ENCODE measurements around the gene GPR183. TPM values are rescaled to one million over a fixed set of nuclear protein-coding genes. Genes with fewer than 3 reads are reported as not detected.
A peak's percentile ranks its signal among the peaks of the same experiment; 100 is the strongest.

GPR183 gene
- total RNA-seq, 2 experiments from 2014 or later = 41.4 to 45.1 TPM

DNA sequence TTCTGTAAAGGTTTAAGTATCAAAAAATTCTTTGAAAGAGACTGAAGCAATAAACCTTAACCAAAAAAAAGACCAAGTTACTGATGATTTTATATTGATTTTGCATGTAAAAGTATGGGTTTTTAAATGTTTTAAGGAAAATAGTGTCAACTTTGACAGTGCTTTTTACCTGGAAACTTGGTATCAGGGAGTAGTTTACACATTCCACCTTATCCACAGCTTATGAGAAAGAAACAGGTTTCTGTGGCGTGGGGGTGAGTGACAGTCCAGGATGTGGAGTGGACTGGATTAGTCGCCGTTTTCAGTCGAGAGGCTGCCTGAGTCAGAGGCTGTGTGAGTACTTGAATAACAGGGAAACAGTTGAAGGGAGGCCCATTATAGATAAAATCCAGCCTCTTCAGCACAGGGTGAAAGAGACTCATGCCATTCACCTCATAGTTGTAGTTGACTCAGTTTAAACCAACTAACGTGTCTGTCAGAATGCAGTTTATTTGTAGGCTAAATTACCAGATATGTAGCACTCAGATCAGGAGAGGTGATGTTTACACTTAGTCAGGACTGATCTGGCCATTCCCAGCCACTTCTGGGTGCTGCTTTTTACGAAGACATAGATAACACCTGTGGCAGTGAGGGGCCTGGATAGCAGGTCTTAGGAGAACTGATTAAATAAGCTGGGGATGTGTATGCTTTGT lies 595 bp upstream of the GPR183 start:
- H3K36me3 Mint-ChIP-seq (ENCODE audit: low read depth) = peaks cover 65% of the 10 kb centered on the region
- CTCF ChIA-PET = interaction anchor here (0.8 to 2.9 kb wide), 8 partner anchors 10 to 129 kb away, joined by 3 to 9 read pairs (median 3); no protein-coding TSS in a partner anchor

DNA sequence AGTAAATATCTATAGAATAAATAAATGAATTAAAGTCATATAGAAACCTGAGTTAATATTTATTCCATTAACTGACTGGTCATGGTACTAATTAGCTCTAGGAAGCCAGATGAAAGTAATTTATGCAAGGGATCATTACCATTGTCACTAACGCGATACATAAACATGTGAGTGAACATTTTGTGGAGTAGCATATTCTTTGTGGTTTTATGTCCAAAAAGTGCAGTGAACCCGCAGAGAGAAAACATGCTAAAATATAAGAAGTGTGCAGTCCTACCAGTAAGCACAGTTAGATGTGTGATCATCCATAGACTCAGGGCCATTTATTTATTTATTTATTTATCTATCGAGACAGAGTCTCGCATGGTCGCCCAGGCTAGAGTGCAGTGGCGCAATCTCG lies 1.6 kb downstream of the GPR183 start:
- peak overlapping the region; percentile 88 for H3K27ac Mint-ChIP-seq

More for the DNA sequence above, 595 bp upstream of the GPR183 start:
- no peaks in the 10 kb centered on the region for H3K27me3 Mint-ChIP-seq
- H3K9me3 Mint-ChIP-seq = peaks cover 3% of the 10 kb centered on the region
- POLR2A ChIA-PET = interaction anchor here (0.8 kb wide), 1 partner anchor 49 kb away, joined by 4 read pairs; no protein-coding TSS in a partner anchor
- peak overlapping the region; percentile 88 for H3K27ac Mint-ChIP-seq
- H3K4me1 Mint-ChIP-seq = peaks cover 80% of the 10 kb centered on the region
- DNase-seq = peak; percentile 62
- H3K4me3 Mint-ChIP-seq = peak overlapping the region; percentile 77

DNA sequence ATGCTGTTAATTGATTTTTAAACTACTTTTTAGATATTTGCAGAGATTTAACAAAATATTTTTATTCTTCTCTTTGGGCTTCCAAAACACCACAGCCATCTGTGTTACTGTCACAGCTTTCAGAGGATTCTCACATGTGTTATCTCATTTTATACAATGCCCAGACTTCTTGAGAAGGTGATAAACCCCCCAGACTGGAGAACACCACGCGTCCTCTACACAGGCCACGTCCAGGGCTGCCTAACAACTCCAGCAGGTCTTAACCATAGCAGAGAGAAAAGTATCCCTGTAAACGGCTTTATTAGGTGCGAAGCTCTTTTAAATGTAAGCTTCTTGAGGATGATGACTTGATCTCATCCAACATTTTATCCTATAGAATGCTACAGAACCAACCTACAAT lies 2.0 kb downstream of the GPR183 start:
- ChIA-PET CTCF (interaction anchor here (1.1 to 2.1 kb wide), 3 partner anchors 12 to 132 kb away, joined by 3 to 6 read pairs (median 4); no protein-coding TSS in a partner anchor), POLR2A (interaction anchor here (0.7 kb wide), 1 partner anchor 18 kb away, joined by 3 read pairs; no protein-coding TSS in a partner anchor)
- Mint-ChIP-seq H3K36me3 (ENCODE audit: low read depth) (peaks cover 58% of the 10 kb centered on the region), H3K27me3 (no peaks in the 10 kb centered on the region), H3K27ac (peak overlapping the region; percentile 79), H3K4me3 (peak overlapping the region; percentile 77), H3K9me3 (peaks cover 3% of the 10 kb centered on the region), H3K4me1 (peaks cover 77% of the 10 kb centered on the region)
- no peak for DNase-seq

More for the DNA sequence above, 1.6 kb downstream of the GPR183 start:
- Mint-ChIP-seq H3K4me1 (peaks cover 76% of the 10 kb centered on the region), H3K4me3 (peak overlapping the region; percentile 77), H3K36me3 (ENCODE audit: low read depth) (peaks cover 60% of the 10 kb centered on the region), H3K9me3 (peaks cover 3% of the 10 kb centered on the region), H3K27me3 (no peaks in the 10 kb centered on the region)
- DNase-seq = no peak
- POLR2A ChIA-PET = interaction anchor here (0.7 kb wide), 2 partner anchors 17 kb away, joined by 3 to 4 read pairs; no protein-coding TSS in a partner anchor
- CTCF ChIA-PET = interaction anchor here (1.0 to 2.9 kb wide), 4 partner anchors 13 to 131 kb away, joined by 3 to 8 read pairs (median 6); no protein-coding TSS in a partner anchor

DNA sequence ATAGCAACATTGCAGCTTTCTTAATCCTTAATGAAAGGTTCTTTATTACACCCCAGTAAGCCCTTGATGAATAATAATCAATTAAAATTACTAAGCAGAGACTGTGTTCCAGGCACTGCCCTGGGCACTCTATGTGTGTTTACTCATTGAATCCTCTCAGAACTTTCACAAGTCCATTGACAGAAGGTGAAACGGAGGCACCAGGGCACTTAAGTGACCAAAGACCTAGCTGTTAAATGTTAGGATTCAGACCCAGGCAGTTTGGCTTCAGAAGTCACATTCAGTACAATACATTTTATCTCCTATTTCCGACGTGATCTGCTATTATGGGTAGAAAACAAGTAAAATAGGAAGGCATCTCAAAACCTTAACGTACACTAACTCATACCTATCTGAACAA lies 2.7 kb downstream of the GPR183 start:
- ChIA-PET CTCF (interaction anchor here (0.6 to 2.8 kb wide), 7 partner anchors 12 to 385 kb away, joined by 3 to 11 read pairs (median 3); no protein-coding TSS in a partner anchor), POLR2A (no interaction called here)
- H3K36me3 Mint-ChIP-seq (ENCODE audit: low read depth) = peaks cover 56% of the 10 kb centered on the region
- H3K27ac Mint-ChIP-seq = peak overlapping the region; percentile 91
- H3K27me3 Mint-ChIP-seq = no peaks in the 10 kb centered on the region
- H3K4me3 Mint-ChIP-seq = peak overlapping the region; percentile 77
- peaks cover 3% of the 10 kb centered on the region for H3K9me3 Mint-ChIP-seq
- H3K4me1 Mint-ChIP-seq = peaks cover 77% of the 10 kb centered on the region
- no peak for DNase-seq

DNA sequence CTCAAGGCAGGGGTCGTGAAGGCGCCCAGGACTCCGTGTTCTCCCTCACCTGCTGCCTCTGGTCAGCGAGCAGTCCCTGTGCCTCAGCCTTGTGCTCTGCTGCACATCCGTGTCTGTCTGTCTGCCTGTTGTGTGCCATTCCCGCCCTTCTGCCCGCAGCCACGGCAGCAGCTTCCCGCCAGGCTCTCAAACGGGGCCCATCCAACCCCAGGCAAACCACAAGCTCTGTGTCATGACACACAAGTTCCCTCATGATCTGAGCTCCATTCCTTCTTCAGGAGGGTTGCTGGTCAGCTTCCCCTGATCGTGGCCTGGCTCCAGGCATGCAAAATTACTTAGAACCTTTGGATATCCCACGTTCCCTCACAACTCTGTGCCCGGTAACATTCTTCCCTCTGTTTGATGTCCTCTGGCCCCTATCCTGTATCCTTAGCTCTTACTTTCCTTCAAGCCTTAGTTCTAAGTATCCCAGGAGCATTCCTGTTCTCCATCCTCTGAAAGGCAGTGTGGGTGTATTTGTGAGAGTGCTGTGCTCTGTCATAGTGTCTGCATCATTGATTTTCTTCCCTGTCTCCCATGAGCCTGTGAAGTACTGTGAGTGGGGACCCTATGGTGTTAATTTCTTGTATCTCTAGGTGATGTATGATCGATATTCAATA lies 3.2 kb downstream of the GPR183 start:
- Mint-ChIP-seq H3K27me3 (no peaks in the 10 kb centered on the region), H3K4me1 (peaks cover 78% of the 10 kb centered on the region), H3K9me3 (peaks cover 3% of the 10 kb centered on the region), H3K36me3 (ENCODE audit: low read depth) (peaks cover 57% of the 10 kb centered on the region), H3K4me3 (peak overlapping the region; percentile 77), H3K27ac (peak overlapping the region; percentile 91)
- DNase-seq = peak; percentile 58
- CTCF ChIA-PET = interaction anchor here (0.6 to 2.8 kb wide), 7 partner anchors 11 to 384 kb away, joined by 3 to 11 read pairs (median 3); no protein-coding TSS in a partner anchor
- POLR2A ChIA-PET = interaction anchor here (0.6 kb wide), 2 partner anchors 49 to 1361 kb away, joined by 3 read pairs; no protein-coding TSS in a partner anchor

DNA sequence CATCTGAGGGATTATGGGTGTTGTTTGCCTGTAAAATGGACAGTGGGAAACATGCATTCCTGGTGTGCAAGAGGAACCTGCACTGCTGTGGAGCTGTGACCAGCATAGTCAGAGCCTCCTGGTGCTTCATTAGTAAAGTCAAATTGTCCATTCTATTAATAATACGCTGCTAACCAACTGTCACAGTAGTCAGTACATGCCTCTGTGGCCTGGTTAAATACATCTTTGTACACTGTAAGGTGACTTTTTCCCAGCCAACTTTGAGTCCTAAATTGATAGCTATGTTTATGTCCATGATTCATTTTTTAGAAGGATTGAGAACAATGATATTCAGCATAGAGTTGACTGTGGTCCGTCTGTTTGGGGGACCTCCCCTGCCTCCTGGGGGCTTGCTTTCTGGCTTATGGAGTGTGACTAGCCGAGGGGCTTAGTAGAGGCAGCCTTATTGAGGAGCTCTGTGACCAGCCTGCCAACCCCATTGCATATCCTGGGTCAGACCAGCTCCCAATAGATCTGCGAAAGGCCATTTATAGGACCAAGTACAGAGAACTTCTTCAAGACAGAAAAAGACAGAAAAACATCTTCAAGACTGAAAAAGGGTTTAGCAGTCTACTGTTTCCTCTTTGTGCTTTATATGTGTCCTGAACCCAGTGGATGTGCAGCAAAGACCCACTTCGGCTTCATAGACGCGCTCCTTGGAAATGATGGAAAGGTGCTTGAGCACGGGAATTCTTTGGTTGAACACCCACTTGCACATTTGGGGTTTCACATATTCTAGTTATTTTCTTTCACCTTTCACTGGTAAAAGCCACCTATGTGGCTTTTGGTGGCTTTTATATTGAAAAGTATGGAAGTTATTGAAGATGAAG lies 4.3 kb downstream of the GPR183 start:
- H3K4me1 Mint-ChIP-seq = peaks cover 76% of the 10 kb centered on the region
- H3K27me3 Mint-ChIP-seq = no peaks in the 10 kb centered on the region
- ChIA-PET CTCF (interaction anchor here (0.8 to 2.8 kb wide), 8 partner anchors 10 to 134 kb away, joined by 3 to 11 read pairs (median 5); no protein-coding TSS in a partner anchor), POLR2A (interaction anchor here (0.6 kb wide), 1 partner anchor 80 kb away, joined by 3 read pairs; no protein-coding TSS in a partner anchor)
- peak overlapping the region; percentile 91 for H3K27ac Mint-ChIP-seq
- DNase-seq = no peak
- H3K9me3 Mint-ChIP-seq = no peaks in the 10 kb centered on the region
- peak overlapping the region; percentile 77 for H3K4me3 Mint-ChIP-seq
- peaks cover 54% of the 10 kb centered on the region for H3K36me3 Mint-ChIP-seq (ENCODE audit: low read depth)

DNA sequence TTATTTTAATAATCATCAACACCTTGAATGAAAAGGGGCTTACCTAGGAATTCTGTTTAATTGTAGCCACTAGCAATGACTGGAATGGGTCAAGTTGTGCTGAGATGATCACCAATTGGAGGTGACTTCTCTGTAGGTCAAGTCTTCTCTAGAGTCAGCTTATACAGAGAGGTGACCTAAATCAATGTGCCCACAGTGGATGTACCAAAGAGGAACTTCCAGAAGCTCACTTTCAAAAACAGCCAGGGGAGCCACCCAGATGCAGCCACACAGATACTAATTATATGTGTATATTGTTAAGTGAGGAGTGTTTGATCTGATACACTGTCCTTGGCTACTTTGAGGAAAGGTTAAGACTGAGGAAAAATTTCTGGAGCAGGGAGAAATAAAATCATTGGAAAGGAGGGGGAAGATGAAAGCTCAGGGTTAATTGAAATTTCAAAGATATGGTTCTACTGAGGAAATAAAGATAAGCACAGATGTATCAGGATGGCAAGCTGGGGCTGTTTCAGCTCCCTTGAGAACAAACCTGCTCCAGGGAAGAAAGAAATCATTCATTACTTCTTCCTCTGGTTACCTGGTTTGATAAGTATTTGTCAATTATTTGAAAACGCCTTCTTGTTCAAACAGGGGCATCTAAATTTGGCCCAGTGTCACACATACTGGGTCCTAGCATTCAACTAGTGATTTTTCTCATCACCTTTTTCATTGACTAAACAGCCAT lies 5.1 kb downstream of the GPR183 start:
- no peak for DNase-seq
- Mint-ChIP-seq H3K9me3 (no peaks in the 10 kb centered on the region), H3K4me1 (peaks cover 77% of the 10 kb centered on the region), H3K36me3 (ENCODE audit: low read depth) (peaks cover 56% of the 10 kb centered on the region), H3K4me3 (peak overlapping the region; percentile 77), H3K27ac (peak overlapping the region; percentile 91), H3K27me3 (no peaks in the 10 kb centered on the region)
- POLR2A ChIA-PET = no interaction called here
- CTCF ChIA-PET = interaction anchor here (0.7 to 2.8 kb wide), 9 partner anchors 9 to 135 kb away, joined by 3 to 11 read pairs (median 5); no protein-coding TSS in a partner anchor

DNA sequence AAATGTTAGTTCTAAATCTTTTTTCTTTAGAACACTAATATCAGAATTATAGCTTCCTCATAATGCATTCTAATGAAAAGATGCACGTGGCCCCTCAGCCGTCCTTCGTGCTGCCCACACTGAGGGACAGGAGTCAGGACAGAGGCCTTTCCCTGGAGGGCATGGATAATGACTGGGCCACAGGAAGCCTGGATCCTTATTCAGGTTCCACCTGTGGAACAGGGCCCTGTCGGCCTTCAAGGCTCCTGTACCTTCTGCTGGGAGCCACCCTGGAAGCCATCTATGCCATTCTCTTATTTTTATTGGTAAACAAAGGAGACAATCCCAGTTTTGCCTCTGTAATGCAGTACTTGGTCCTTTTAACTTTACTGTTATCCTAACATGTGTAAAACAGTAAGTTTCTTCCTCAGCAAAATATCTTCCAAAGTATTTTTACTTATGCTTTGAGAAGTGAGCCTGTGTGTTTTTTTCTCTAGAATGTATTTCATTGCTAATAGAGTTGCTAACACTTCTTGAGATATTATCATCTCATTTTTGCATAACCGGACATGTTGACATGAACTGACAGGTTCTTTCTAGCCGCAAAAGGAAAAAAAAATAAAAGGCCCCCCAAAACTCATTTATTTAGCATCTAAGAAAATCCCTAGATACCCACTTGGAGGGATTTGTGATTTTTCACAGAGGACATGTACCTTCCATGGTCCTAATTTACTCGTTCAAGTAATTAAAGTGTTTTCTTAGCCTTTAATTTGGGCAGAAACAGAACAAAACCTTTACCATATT lies 6.0 kb downstream of the GPR183 start:
- H3K36me3 Mint-ChIP-seq (ENCODE audit: low read depth) = peaks cover 54% of the 10 kb centered on the region

DNA sequence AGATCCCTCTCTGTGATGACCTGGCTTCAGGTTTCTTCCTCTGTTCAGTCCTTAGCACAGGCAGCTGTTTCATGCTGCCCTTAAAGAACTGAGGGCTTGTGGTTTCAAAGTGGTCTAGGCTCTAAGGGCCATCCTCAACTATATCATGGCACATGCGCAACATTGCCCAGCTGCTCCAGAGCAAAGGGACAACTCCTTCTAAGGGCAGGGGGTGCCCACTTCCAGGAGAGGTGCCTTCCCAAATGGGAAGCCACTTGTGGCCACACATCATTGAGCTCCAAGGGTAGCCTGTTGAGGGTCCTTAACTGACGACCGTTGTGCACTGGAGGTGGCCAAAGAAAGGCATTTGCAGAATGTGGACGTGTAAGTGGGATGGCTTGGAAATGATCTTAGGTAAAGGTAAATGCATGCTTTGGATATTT lies 7.3 kb downstream of the GPR183 start:
- no peak for DNase-seq
- Mint-ChIP-seq H3K27me3 (no peaks in the 10 kb centered on the region), H3K4me1 (peaks cover 82% of the 10 kb centered on the region), H3K9me3 (no peaks in the 10 kb centered on the region), H3K27ac (peak overlapping the region; percentile 76), H3K36me3 (ENCODE audit: low read depth) (peaks cover 57% of the 10 kb centered on the region), H3K4me3 (no peak overlapping the region)
- CTCF ChIA-PET = interaction anchor here (0.9 to 1.2 kb wide), 3 partner anchors 15 to 137 kb away, joined by 3 to 5 read pairs (median 3); no protein-coding TSS in a partner anchor
- POLR2A ChIA-PET = interaction anchor here (0.5 to 0.7 kb wide), 2 partner anchors 26 to 43 kb away, joined by 3 read pairs; no protein-coding TSS in a partner anchor

More for the DNA sequence above, 6.0 kb downstream of the GPR183 start:
- ChIA-PET POLR2A (no interaction called here), CTCF (interaction anchor here (0.6 to 2.4 kb wide), 4 partner anchors 10 to 35 kb away, joined by 3 to 6 read pairs (median 4); no protein-coding TSS in a partner anchor)
- Mint-ChIP-seq H3K9me3 (no peaks in the 10 kb centered on the region), H3K4me1 (peaks cover 79% of the 10 kb centered on the region), H3K27me3 (no peaks in the 10 kb centered on the region), H3K27ac (peak overlapping the region; percentile 70), H3K4me3 (peak overlapping the region; percentile 45)
- DNase-seq = no peak

DNA sequence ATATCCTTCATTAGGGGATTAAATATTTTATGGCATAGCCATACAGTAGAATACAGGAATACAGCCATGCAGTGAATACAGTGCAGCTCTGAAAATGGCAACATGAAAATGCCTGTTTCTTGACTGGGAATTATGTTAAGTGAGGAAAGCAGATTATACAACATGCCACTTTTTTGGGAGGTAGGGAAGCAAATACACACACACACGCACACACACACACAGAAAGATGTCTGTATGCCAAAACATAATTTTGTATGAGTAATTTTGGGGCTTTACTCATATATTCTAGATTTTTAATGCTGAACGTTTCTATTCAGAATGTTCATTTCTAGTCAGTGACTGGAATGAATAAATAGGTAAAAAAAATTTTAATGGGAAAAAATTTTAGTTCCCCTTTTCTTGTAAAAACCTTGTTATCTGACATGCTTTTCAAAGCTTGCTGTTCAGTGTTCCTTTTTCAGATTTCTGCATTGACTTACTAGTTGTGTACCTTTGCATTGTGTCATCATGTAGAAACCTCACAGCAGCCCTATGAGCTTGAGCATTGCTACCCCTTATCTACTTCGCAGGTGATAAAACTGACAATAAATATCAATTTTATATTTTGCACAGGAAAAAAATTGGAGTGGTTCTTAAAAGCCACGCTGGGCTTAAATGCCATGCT lies 7.8 kb downstream of the GPR183 start:
- no peak for DNase-seq
- H3K4me3 Mint-ChIP-seq = no peak overlapping the region
- H3K4me1 Mint-ChIP-seq = peaks cover 80% of the 10 kb centered on the region
- ChIA-PET CTCF (interaction anchor here (0.9 to 2.9 kb wide), 4 partner anchors 9 to 138 kb away, joined by 3 to 9 read pairs (median 4); no protein-coding TSS in a partner anchor), POLR2A (interaction anchor here (0.5 to 0.7 kb wide), 2 partner anchors 26 to 42 kb away, joined by 3 read pairs; no protein-coding TSS in a partner anchor)
- H3K9me3 Mint-ChIP-seq = no peaks in the 10 kb centered on the region
- H3K27me3 Mint-ChIP-seq = no peaks in the 10 kb centered on the region
- peaks cover 57% of the 10 kb centered on the region for H3K36me3 Mint-ChIP-seq (ENCODE audit: low read depth)
- H3K27ac Mint-ChIP-seq = peak overlapping the region; percentile 76

Data from activated CD4-positive, alpha-beta T cell treated with anti-CD3 and anti-CD28 coated beads, Interleukin-2, amount 10 ng/mL, durations not matched to agents 7 days and 5 days (primary cell).